HEK293 (cell line): ENCODE results near the gene EIF2A.

ENCODE experiments used
- CTCF ChIA-PET: fragments of 350-600 bp; formaldehyde crosslinking; extraction: SDS; loops from one replicate; lab custom pipeline; 2021; ENCODE audit warnings: antibody characterized with exemption; lab: Yijun Ruan, JAX
- POLR2A ChIA-PET: fragments of 300-600 bp; formaldehyde crosslinking; extraction: SDS; loops from one replicate; lab custom pipeline; 2020; ENCODE audit warnings: antibody characterized with exemption, inconsistent platforms; lab: Yijun Ruan, JAX
- H3K27ac ChIP-seq: fragments of 200-500 bp; sonication (Bioruptor generic); 2 replicates; pipeline ENCODE4 v1.5.1; 2014; ENCODE audit warnings: low read depth, low read length, control low read depth, inconsistent platforms; ENCODE audit errors: extremely low read depth
- H3K36me3 ChIP-seq, 2 experiments: fragments of 200-500 bp in 1 of 2; sonication (Bioruptor generic) in 1 of 2; 1 replicate in 1 of 2; 2 replicates in 1 of 2; pipeline ENCODE4 v1.5.1; 2014 to 2017; ENCODE audit warnings: inconsistent platforms in 2 of 2, low read length in 2 of 2; ENCODE audit not compliant: control insufficient read depth in 2 of 2, insufficient read depth in 1 of 2
- H3K4me1 ChIP-seq: fragments of 200-500 bp; sonication (Bioruptor generic); 2 replicates; pipeline ENCODE4 v1.5.1; 2014; ENCODE audit warnings: mild to moderate bottlenecking, low read length, inconsistent platforms; ENCODE audit not compliant: control insufficient read depth, insufficient read depth
- H3K4me3 ChIP-seq: 2 replicates; pipeline ENCODE4 v1.5.1; 2011; ENCODE audit warnings: low read depth, mild to moderate bottlenecking, control low read depth, low read length, moderate library complexity
- H3K9me3 ChIP-seq: fragments of 200-500 bp; sonication (Bioruptor generic); 2 replicates; pipeline ENCODE4 v1.5.1; 2014; ENCODE audit warnings: low read depth, low read length, inconsistent platforms; ENCODE audit not compliant: control insufficient read depth, insufficient read depth
- BCL11B ChIP-seq: fragments of 450-650 bp; formaldehyde crosslinking; IDR thresholded peaks from 2 replicates; pipeline ENCODE4 v1.5.1; 2016; ENCODE audit warnings: low read depth, missing biosample characterization, missing genetic modification characterization
- GLI2 ChIP-seq: fragments of 450-650 bp; formaldehyde crosslinking; IDR thresholded peaks from 2 replicates; pipeline ENCODE4; 2017; ENCODE audit warnings: missing biosample characterization, missing genetic modification characterization, low read depth, borderline replicate concordance
- KLF10 ChIP-seq: fragments of 450-650 bp; IDR thresholded peaks from 2 replicates; pipeline ENCODE4 v1.5.1; 2018; ENCODE audit warnings: missing biosample characterization, mild to moderate bottlenecking, missing genetic modification characterization
- KLF8 ChIP-seq: fragments of 450-650 bp; formaldehyde crosslinking; IDR thresholded peaks from 2 replicates; pipeline ENCODE4 v1.5.1; 2016; ENCODE audit warnings: missing biosample characterization, missing genetic modification characterization
- PRDM1 ChIP-seq: fragments of 450-650 bp; formaldehyde crosslinking; IDR thresholded peaks from 2 replicates; pipeline ENCODE4; 2016; ENCODE audit warnings: missing biosample characterization, missing genetic modification characterization
- REST ChIP-seq: fragments of 450-650 bp; formaldehyde crosslinking; IDR thresholded peaks from 2 replicates; pipeline ENCODE4 v1.5.1; 2016; ENCODE audit warnings: missing biosample characterization, missing genetic modification characterization
- ZNF10 ChIP-seq: fragments of 450-650 bp; formaldehyde crosslinking; IDR thresholded peaks from 2 replicates; pipeline ENCODE4 v1.5.1; 2017; ENCODE audit warnings: missing biosample characterization, missing genetic modification characterization
- ZNF157 ChIP-seq: fragments of 450-650 bp; formaldehyde crosslinking; IDR thresholded peaks from 2 replicates; pipeline ENCODE4 v1.5.1; 2016; ENCODE audit warnings: missing biosample characterization, missing genetic modification characterization
- ZNF248 ChIP-seq: fragments of 450-650 bp; formaldehyde crosslinking; IDR thresholded peaks from 2 replicates; pipeline ENCODE4 v1.5.1; 2017; ENCODE audit warnings: missing biosample characterization, missing genetic modification characterization
- ZNF302 ChIP-seq: fragments of 450-650 bp; formaldehyde crosslinking; IDR thresholded peaks from 2 replicates; pipeline ENCODE4 v1.5.1; 2016; ENCODE audit warnings: missing biosample characterization, missing genetic modification characterization, low read depth
- ZNF473 ChIP-seq: fragments of 450-650 bp; formaldehyde crosslinking; IDR thresholded peaks from 2 replicates; pipeline ENCODE4 v1.5.1; 2017; ENCODE audit warnings: missing biosample characterization, missing genetic modification characterization
- ZNF626 ChIP-seq: fragments of 450-650 bp; sonication (Bioruptor Pico); formaldehyde crosslinking; IDR thresholded peaks from 2 replicates; pipeline ENCODE4 v1.5.1; 2018; ENCODE audit warnings: missing biosample characterization, missing genetic modification characterization, inconsistent platforms
- ZNF658 ChIP-seq: fragments of 450-650 bp; formaldehyde crosslinking; IDR thresholded peaks from 2 replicates; pipeline ENCODE4; 2016; ENCODE audit warnings: missing biosample characterization, missing genetic modification characterization
- ZNF747 ChIP-seq: fragments of 450-650 bp; formaldehyde crosslinking; IDR thresholded peaks from 2 replicates; pipeline ENCODE4 v1.5.1; 2016; ENCODE audit warnings: missing biosample characterization, missing genetic modification characterization
- ZNF843 ChIP-seq: fragments of 450-650 bp; formaldehyde crosslinking; IDR thresholded peaks from 2 replicates; pipeline ENCODE4 v1.5.1; 2016; ENCODE audit warnings: missing biosample characterization, missing genetic modification characterization
- TF ChIP-seq, protein P1 (sequence below): fragments of 450-650 bp; formaldehyde crosslinking; IDR thresholded peaks from 2 replicates; pipeline ENCODE4 v1.5.1; 2016; ENCODE audit warnings: missing biosample characterization, missing genetic modification characterization
- TF ChIP-seq, protein P2 (sequence below): fragments of 450-650 bp; formaldehyde crosslinking; IDR thresholded peaks from 2 replicates; pipeline ENCODE4 v1.5.1; 2017; ENCODE audit warnings: missing biosample characterization, mild to moderate bottlenecking, missing genetic modification characterization, moderate library complexity

Gene EIF2A

GRCh38 chr3:150531775-150532174, 14.8 kb upstream of the EIF2A start:
- ChIA-PET CTCF (no interaction called here), POLR2A (no interaction called here)
- Histone ChIP-seq H3K4me1 (no peaks in the 10 kb centered on the region), H3K9me3 (no peaks in the 10 kb centered on the region), H3K27ac (no peak overlapping the region), H3K36me3 (no peaks in the 10 kb centered on the region)
- TF ChIP-seq ZNF658 (tag by site-specific recombination), result no peak
- TF ChIP-seq, protein P1, sequence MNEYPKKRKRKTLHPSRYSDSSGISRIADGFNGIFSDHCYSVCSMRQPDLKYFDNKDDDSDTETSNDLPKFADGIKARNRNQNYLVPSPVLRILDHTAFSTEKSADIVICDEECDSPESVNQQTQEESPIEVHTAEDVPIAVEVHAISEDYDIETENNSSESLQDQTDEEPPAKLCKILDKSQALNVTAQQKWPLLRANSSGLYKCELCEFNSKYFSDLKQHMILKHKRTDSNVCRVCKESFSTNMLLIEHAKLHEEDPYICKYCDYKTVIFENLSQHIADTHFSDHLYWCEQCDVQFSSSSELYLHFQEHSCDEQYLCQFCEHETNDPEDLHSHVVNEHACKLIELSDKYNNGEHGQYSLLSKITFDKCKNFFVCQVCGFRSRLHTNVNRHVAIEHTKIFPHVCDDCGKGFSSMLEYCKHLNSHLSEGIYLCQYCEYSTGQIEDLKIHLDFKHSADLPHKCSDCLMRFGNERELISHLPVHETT (tag by site-specific recombination), result no peak
- no peak for TF ChIP-seq PRDM1 (tag by site-specific recombination)
- no peak for TF ChIP-seq ZNF747
- TF ChIP-seq ZNF10 (tag by site-specific recombination), result 0 out of 2 replicates have a peak, but pooled peaks have one; percentile 31
- TF ChIP-seq, all 188 proteins: peak for 1
- H3K4me3 ChIP-seq, result no peak overlapping the region

DNA sequence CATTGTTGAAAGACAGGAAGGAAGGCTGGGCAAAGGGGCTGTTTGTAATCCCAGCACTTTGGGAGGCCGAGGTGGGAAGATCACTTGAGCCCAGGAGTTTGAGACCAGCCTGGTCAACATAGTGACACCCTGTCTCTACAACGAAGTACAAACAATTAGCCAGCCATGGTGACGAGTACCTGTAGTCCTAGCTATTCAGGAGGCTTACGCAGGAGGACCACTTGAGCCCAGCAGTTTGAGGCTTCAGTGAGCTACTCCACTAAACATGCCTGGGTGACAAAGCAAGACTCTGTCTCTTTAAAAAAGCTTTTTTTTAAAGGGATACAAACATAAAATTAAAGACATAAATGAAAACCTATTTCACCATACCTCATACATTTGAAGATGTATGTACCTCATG, 11.4 kb upstream of the EIF2A start:
- H3K4me1 ChIP-seq, result no peaks in the 10 kb centered on the region
- no peaks in the 10 kb centered on the region for H3K9me3 ChIP-seq
- CTCF ChIA-PET, result no interaction called here
- POLR2A ChIA-PET, result interaction anchor here (1.2 kb wide), 1 partner anchor 68 kb away, joined by 3 read pairs; the partner anchor contains the start of gene SELENOT
- no peak overlapping the region for H3K4me3 ChIP-seq
- no peak overlapping the region for H3K27ac ChIP-seq
- no peaks in the 10 kb centered on the region for H3K36me3 ChIP-seq
- no peak for TF ChIP-seq ZNF302 (tag by site-specific recombination)
- TF ChIP-seq ZNF157 (tag by site-specific recombination), result no peak
- TF ChIP-seq REST (tag by site-specific recombination), result no peak
- no peak for TF ChIP-seq ZNF473 (tag by site-specific recombination)
- no peak for TF ChIP-seq KLF8 (tag by site-specific recombination)
- TF ChIP-seq, protein P2, sequence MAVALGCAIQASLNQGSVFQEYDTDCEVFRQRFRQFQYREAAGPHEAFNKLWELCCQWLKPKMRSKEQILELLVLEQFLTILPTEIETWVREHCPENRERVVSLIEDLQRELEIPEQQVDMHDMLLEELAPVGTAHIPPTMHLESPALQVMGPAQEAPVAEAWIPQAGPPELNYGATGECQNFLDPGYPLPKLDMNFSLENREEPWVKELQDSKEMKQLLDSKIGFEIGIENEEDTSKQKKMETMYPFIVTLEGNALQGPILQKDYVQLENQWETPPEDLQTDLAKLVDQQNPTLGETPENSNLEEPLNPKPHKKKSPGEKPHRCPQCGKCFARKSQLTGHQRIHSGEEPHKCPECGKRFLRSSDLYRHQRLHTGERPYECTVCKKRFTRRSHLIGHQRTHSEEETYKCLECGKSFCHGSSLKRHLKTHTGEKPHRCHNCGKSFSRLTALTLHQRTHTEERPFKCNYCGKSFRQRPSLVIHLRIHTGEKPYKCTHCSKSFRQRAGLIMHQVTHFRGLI (tag by site-specific recombination), result no peak
- TF ChIP-seq KLF10 (tag by site-specific recombination), result no peak
- no peak for TF ChIP-seq ZNF626 (tag by site-specific recombination)
- no peak for TF ChIP-seq PRDM1 (tag by site-specific recombination)
- TF ChIP-seq ZNF843 (tag by site-specific recombination), result no peak
- no peak for TF ChIP-seq GLI2 (tag by site-specific recombination)
- TF ChIP-seq BCL11B (tag by site-specific recombination), result no peak
- TF ChIP-seq ZNF248, result no peak
